ENCODE measurements around the gene MISP. TPM values are rescaled to one million over a fixed set of nuclear protein-coding genes. Genes with fewer than 3 reads are reported as not detected.

The MISP gene
- total and polyA plus RNA-seq, 2 of the 13 experiments (the other 11 are each of a cell fraction or from before 2014, with no cell fraction given) = 0.67 to 1.3 TPM

DNA sequence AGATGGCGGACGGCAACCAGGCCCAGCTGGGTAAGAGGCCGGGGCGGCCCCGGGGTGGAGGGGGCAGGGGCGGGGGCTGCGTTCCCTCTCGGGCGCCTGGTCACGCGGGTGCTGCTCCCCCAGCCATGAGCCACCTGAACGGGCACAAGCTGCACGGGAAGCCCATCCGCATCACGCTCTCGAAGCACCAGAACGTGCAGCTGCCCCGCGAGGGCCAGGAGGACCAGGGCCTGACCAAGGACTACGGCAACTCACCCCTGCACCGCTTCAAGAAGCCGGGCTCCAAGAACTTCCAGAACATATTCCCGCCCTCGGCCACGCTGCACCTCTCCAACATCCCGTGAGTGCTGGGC, 57.5 kb downstream of the MISP start (continued):
- TF ChIP-seq SOX5 (CRISPR knock-in tag; IDR thresholded peaks at IDR 0.05; ENCODE audit: borderline replicate concordance) (no peak), ZNF589 (CRISPR knock-in tag; conservative IDR thresholded peaks at IDR 0.05) (no peak), MAF1 (CRISPR knock-in tag; IDR thresholded peaks at IDR 0.05; ENCODE audit: borderline replicate concordance) (no peak)

DNA sequence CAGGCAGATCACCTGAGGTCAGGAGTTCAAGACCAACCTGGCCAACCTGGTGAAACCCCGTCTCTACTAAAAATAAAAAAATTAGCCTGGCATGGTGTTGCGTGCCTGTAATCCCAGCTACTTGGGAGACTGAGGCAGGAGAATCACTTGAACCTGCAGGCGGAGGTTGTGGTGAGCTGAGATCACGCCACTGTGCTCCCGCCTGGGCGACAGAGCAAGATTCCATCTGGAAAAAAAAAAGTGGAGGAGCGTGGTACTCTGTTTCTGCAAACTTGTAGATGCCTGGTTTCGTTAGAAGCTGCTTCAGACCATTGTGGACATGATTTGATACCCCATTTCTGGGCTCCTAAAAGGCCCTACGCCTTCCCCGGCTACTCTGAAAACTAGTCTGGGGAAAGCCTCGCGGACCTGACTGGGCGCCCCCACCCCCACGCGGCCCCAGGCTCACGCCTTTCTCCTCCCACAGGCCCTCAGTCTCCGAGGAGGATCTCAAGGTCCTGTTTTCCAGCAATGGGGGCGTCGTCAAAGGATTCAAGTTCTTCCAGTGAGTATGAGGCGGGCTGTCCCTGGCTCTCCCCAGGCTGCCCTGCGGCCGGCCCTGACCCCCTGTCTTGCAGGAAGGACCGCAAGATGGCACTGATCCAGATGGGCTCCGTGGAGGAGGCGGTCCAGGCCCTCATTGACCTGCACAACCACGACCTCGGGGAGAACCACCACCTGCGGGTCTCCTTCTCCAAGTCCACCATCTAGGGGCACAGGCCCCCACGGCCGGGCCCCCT, 59.4 kb downstream of the MISP start:
- ChIA-PET CTCF (ENCODE audit: low intra/inter-chr PET ratio, low total read pairs) (no interaction called here), POLR2A (no interaction called here)
- in situ Hi-C loops (cut with HindIII; ENCODE audit: extremely low pct_ligation_motif_present, low pct_unique_long_range_greater_than_20kb) = no loop called here
- no peaks in the 10 kb centered on the region for H3K4me1 ChIP-seq (ENCODE audit: insufficient read depth, low read length)
- no peaks in the 10 kb centered on the region for H3K9me3 ChIP-seq (ENCODE audit: low read length)
- H3K4me2 ChIP-seq (ENCODE audit: low read depth, low read length) = no peak overlapping the region
- peaks cover 23% of the 10 kb centered on the region for H3K79me2 ChIP-seq (ENCODE audit: insufficient read depth, low read length)
- H3K27me3 ChIP-seq (ENCODE audit: control insufficient read depth in 1 of 2, insufficient read depth in 2 of 2, low read length in 2 of 2) = no peaks in the 10 kb centered on the region
- no peak overlapping the region for H3K27ac ChIP-seq (ENCODE audit: extremely low read length, insufficient read depth, low read length)
- ATAC-seq (no peak), DNase-seq (ENCODE audit: low spot score) (no peak), FAIRE-seq (no peak)
- peaks cover 54% of the 10 kb centered on the region for H4K20me1 ChIP-seq (ENCODE audit: insufficient read depth, low read length)
- no TSS peak for BruUV-seq (replicated peaks)
- H3K4me3 ChIP-seq (replicated peaks in 1 of 3; ENCODE audit: insufficient read depth in 1 of 3, low read depth in 2 of 3, low read length in 3 of 3) = no peak overlapping the region
- no peak overlapping the region for H2AFZ ChIP-seq (ENCODE audit: low read length)
- peaks cover 34 to 65% of the 10 kb centered on the region in 2 experiments; a peak in 4 of 5 replicates for H3K36me3 ChIP-seq (replicated peaks in 1 of 2; ENCODE audit: control insufficient read depth in 1 of 2, insufficient read depth in 2 of 2, low read length in 2 of 2)
- intact Hi-C loops (cut with micrococcal nuclease; ENCODE audit: unreplicated experiment) = no loop called here
- no peak overlapping the region for H3K9ac ChIP-seq (ENCODE audit: insufficient read depth, low read depth, low read length)
- TF ChIP-seq, protein P1, sequence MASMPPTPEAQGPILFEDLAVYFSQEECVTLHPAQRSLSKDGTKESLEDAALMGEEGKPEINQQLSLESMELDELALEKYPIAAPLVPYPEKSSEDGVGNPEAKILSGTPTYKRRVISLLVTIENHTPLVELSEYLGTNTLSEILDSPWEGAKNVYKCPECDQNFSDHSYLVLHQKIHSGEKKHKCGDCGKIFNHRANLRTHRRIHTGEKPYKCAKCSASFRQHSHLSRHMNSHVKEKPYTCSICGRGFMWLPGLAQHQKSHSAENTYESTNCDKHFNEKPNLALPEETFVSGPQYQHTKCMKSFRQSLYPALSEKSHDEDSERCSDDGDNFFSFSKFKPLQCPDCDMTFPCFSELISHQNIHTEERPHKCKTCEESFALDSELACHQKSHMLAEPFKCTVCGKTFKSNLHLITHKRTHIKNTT (CRISPR knock-in tag; IDR thresholded peaks at IDR 0.05) = no peak
- TF ChIP-seq POLR2AphosphoS2 (IDR thresholded peaks at IDR 0.05; ENCODE audit: low read depth, low read length) (0 out of 2 replicates have a peak, but pooled peaks have one; percentile 37), AGO2 (optimal IDR thresholded peaks at IDR 0.05; ENCODE audit: low read depth, low read length) (peak; percentile 75), POLR2G (IDR thresholded peaks at IDR 0.05; ENCODE audit: low read depth, low read length) (peak; percentile 56; the same call in 1 of the 2 replicates), ZNF383 (CRISPR knock-in tag; IDR thresholded peaks at IDR 0.05; ENCODE audit: borderline replicate concordance) (no peak), RBM22 (optimal IDR thresholded peaks at IDR 0.05; ENCODE audit: low read length) (peak; percentile 83)
- TF ChIP-seq, protein P2, sequence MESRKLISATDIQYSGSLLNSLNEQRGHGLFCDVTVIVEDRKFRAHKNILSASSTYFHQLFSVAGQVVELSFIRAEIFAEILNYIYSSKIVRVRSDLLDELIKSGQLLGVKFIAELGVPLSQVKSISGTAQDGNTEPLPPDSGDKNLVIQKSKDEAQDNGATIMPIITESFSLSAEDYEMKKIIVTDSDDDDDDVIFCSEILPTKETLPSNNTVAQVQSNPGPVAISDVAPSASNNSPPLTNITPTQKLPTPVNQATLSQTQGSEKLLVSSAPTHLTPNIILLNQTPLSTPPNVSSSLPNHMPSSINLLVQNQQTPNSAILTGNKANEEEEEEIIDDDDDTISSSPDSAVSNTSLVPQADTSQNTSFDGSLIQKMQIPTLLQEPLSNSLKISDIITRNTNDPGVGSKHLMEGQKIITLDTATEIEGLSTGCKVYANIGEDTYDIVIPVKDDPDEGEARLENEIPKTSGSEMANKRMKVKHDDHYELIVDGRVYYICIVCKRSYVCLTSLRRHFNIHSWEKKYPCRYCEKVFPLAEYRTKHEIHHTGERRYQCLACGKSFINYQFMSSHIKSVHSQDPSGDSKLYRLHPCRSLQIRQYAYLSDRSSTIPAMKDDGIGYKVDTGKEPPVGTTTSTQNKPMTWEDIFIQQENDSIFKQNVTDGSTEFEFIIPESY (CRISPR knock-in tag; IDR thresholded peaks at IDR 0.05) = peak; percentile 62; the same call in 1 of the 2 replicates
- TF ChIP-seq, protein P3, sequence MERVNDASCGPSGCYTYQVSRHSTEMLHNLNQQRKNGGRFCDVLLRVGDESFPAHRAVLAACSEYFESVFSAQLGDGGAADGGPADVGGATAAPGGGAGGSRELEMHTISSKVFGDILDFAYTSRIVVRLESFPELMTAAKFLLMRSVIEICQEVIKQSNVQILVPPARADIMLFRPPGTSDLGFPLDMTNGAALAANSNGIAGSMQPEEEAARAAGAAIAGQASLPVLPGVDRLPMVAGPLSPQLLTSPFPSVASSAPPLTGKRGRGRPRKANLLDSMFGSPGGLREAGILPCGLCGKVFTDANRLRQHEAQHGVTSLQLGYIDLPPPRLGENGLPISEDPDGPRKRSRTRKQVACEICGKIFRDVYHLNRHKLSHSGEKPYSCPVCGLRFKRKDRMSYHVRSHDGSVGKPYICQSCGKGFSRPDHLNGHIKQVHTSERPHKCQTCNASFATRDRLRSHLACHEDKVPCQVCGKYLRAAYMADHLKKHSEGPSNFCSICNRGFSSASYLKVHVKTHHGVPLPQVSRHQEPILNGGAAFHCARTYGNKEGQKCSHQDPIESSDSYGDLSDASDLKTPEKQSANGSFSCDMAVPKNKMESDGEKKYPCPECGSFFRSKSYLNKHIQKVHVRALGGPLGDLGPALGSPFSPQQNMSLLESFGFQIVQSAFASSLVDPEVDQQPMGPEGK (CRISPR knock-in tag; IDR thresholded peaks at IDR 0.05) = no peak
- TF ChIP-seq, protein P4, sequence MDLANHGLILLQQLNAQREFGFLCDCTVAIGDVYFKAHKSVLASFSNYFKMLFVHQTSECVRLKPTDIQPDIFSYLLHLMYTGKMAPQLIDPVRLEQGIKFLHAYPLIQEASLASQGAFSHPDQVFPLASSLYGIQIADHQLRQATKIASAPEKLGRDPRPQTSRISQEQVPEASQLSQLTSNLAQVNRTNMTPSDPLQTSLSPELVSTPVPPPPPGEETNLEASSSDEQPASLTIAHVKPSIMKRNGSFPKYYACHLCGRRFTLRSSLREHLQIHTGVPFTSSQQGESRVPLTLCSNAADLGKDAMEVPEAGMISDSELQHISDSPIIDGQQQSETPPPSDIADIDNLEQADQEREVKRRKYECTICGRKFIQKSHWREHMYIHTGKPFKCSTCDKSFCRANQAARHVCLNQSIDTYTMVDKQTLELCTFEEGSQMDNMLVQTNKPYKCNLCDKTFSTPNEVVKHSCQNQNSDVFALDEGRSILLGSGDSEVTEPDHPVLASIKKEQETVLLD (CRISPR knock-in tag; IDR thresholded peaks at IDR 0.05; ENCODE audit: low read depth) = no peak
- TF ChIP-seq, protein P5, sequence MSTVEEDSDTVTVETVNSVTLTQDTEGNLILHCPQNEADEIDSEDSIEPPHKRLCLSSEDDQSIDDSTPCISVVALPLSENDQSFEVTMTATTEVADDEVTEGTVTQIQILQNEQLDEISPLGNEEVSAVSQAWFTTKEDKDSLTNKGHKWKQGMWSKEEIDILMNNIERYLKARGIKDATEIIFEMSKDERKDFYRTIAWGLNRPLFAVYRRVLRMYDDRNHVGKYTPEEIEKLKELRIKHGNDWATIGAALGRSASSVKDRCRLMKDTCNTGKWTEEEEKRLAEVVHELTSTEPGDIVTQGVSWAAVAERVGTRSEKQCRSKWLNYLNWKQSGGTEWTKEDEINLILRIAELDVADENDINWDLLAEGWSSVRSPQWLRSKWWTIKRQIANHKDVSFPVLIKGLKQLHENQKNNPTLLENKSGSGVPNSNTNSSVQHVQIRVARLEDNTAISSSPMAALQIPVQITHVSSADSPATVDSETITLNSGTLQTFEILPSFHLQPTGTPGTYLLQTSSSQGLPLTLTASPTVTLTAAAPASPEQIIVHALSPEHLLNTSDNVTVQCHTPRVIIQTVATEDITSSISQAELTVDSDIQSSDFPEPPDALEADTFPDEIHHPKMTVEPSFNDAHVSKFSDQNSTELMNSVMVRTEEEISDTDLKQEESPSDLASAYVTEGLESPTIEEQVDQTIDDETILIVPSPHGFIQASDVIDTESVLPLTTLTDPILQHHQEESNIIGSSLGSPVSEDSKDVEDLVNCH (CRISPR knock-in tag; IDR thresholded peaks at IDR 0.05) = no peak
- WGBS (ENCODE audit: low lambda C conversion rate) = 98% methylated on average over 28 of the region's 30 CpGs

Measured in HepG2 (cell line).